HPDE6-E6E7 (cell line): ENCODE results near the gene SRSF3.
"Not testable (repeated sequence)": the region's sequence is repeated elsewhere in the genome, so short reads cannot be mapped to it uniquely, and the experiment has no call there.

Experiments
- DNase-seq: peaks from one replicate; pipeline ENCODE4 v3.0.0; 2011; ENCODE audit warnings: missing footprints; ENCODE audit errors: extremely low spot score

SRSF3 gene

GRCh38 chr6:36594029-36594815, at the start of gene SRSF3:
SRSF3 (plus strand) TSS chr6:36594362; CDS start chr6:36596763, 2,401 bp downstream.
- DNase-seq = peak; percentile 97

GRCh38 chr6:36545767-36546307, 48.3 kb upstream of the SRSF3 start:
- DNase-seq = no peak

GRCh38 chr6:36546308-36546919, 47.7 kb upstream of the SRSF3 start:
- DNase-seq = peak; percentile 23

GRCh38 chr6:36546920-36547645, 47.1 kb upstream of the SRSF3 start, which contains the start of gene STK38:
STK38 (minus strand) TSS chr6:36547479; CDS start chr6:36540202, 7,277 bp downstream.
- peak; percentile 98 for DNase-seq

- DNase-seq = no peak
Observed at GRCh38 chr6:36547646-36548400, 46.3 kb upstream of the SRSF3 start.

GRCh38 chr6:36548401-36548743, 45.8 kb upstream of the SRSF3 start:
- no peak for DNase-seq

- DNase-seq = no peak
Observed at GRCh38 chr6:36550473-36551000, 43.6 kb upstream of the SRSF3 start.

GRCh38 chr6:36555750-36556252, 38.4 kb upstream of the SRSF3 start:
- no peak for DNase-seq

GRCh38 chr6:36556281-36556680, 37.9 kb upstream of the SRSF3 start:
- no peak for DNase-seq

- no peak for DNase-seq
Observed at GRCh38 chr6:36559011-36559793, 35.0 kb upstream of the SRSF3 start.

GRCh38 chr6:36560822-36561221, 33.3 kb upstream of the SRSF3 start:
- no peak for DNase-seq

GRCh38 chr6:36563237-36563927, 30.8 kb upstream of the SRSF3 start:
- no peak for DNase-seq

GRCh38 chr6:36563928-36564284, 30.3 kb upstream of the SRSF3 start:
- DNase-seq = no peak

- DNase-seq = no peak
Observed at GRCh38 chr6:36566418-36566905, 27.7 kb upstream of the SRSF3 start.

- DNase-seq = no peak
Observed at GRCh38 chr6:36570264-36570663, 23.9 kb upstream of the SRSF3 start.

GRCh38 chr6:36571122-36572043, 22.8 kb upstream of the SRSF3 start:
- DNase-seq = no peak

- not testable (repeated sequence) for DNase-seq
Observed at GRCh38 chr6:36572353-36573311, 21.5 kb upstream of the SRSF3 start.
